AG08395 (cell line): ENCODE data around the gene ERVMER34-1.

Experiments
- DNase-seq: peaks from one replicate; pipeline ENCODE4 v3.0.0; 2012; ENCODE audit warnings: mixed read lengths, low spot score

ERVMER34-1 gene

GRCh38 chr4:52721968-52722815 is 29.0 kb downstream of the ERVMER34-1 start:
- DNase-seq: peak; percentile 97

DNA sequence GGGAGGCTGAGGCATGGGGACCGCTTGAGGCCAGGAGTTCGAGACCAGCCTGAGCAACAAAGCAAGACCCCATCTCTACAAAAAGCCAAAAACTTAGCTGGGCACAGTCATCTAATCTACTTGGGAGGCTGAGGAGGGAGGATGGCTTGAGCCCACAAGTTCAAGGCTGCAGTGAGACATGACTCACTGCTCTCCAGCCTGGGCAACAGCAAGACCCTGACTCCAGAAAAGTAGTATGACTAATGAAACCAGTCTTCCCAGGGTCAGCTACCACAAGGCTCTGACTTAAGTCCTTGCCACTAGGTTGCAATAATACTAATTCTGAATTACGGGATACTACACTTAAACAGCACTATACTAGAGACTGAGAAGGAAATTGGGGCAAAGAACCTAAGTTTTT is 33.1 kb downstream of the ERVMER34-1 start:
- DNase-seq: no peak

DNA sequence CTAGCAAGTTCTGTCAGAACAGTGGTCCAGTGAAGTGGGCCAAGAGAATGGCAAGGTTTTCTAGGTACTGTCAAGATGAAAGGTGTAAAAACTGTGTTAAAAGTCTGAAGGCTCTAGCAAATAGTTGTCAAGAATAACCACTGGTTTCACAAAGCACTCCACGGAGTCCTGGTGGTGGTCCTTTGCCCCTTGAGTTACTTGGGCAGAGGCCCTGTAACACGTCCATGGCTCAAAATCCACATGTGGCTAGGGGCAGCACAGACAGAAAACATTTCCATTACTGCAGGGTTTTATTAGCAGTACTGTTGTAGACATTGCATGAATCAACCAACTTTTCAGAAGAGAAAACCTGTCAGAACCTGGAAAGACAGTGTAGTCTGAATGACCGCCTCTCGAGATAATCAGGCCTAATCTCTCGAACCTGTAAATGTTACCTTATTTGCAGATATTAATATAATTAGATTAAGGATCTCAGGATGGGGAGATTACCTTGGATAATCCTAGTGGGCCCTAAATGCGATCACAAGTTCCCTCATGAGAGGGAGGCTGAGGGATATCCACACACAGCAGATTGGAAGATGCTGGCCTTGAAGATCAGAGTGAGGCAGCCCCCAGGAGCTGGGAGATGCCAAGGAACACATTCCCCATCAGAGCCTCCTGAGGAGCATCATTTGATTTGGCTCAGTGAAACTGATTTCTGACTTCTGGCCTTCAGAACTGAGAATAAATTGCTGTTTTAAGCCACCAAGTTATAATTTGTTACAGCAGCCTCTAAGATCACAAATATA is 34.7 kb downstream of the ERVMER34-1 start:
- DNase-seq: no peak

GRCh38 chr4:52715914-52716313 is 35.3 kb downstream of the ERVMER34-1 start:
- DNase-seq: no peak

- no peak for DNase-seq
Measured at GRCh38 chr4:52715255-52715897, 35.8 kb downstream of the ERVMER34-1 start.

DNA sequence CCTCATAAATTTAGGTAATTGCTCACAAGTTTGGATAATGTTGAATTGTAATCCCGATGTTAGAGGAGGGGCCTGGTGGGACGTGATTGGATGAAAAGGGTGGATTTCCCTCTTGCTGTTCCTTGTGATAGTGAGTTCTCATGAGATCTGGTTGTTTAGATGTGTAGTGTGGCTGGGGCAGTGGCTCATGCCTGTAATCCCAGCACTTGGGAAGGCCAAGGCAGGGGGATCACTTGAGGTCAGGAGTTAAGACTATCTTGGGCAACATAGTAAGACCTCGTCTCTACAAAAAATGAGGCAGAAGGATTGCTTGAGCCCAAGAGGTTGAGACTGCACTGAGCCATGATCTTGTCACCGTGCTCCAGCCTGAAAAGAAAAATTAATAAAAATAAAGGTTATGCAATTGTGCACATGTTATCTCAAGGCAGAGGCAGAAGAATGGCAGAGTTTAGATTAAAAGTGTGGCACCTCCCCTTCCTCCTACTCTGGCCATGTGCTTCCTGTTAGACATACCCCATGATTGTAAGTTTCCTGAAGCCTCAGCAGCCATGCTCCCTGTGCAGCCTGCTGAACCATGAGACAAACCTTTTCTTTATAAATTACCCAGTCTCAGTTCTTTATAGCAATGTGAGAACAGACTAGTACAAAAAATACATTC is 36.5 kb downstream of the ERVMER34-1 start:
- DNase-seq: no peak

- DNase-seq: no peak
Measured at GRCh38 chr4:52713456-52713937, 37.7 kb downstream of the ERVMER34-1 start.

GRCh38 chr4:52712251-52713130 is 38.7 kb downstream of the ERVMER34-1 start:
- peak; percentile 98 for DNase-seq

DNA sequence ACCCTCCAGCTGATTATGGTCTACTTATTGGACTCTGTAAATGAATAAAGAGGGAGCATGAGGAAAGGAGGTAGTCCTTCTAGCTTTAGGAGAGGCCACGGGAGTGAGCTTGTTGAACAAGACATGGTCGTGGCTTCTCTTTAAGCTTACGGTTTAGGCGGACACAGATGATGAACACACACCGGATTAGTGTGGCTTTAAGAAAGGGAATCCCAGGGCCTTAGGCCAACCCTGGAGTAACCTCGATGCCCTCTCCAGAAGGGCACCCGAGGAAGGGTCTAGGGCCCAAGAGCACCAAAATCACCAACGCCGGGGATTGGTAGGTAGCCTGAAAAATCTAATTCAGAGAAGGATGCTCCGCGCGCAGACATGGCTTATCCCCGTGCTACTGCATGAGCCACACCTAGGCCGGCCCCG is 39.4 kb downstream of the ERVMER34-1 start:
- no peak for DNase-seq

DNA sequence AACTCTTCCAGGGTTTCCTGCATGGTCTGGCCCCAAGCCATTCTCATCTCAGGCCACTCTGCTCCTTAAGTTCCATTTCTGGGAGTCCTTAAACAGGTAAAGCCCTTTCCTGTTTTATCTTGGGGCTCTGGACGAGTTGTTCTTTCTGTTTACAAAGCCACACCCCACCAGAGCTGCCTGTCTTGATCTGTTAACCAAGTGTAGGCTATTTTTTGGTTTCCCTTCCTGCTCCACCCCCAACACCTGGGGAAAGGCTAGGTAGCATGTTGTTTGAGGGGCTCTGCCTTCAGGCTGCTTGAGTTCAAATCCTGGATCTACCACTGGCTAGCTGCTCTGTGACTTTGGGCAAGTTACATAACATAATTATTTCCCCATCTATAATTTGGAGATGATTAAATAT is 40.0 kb downstream of the ERVMER34-1 start:
- DNase-seq: no peak

DNA sequence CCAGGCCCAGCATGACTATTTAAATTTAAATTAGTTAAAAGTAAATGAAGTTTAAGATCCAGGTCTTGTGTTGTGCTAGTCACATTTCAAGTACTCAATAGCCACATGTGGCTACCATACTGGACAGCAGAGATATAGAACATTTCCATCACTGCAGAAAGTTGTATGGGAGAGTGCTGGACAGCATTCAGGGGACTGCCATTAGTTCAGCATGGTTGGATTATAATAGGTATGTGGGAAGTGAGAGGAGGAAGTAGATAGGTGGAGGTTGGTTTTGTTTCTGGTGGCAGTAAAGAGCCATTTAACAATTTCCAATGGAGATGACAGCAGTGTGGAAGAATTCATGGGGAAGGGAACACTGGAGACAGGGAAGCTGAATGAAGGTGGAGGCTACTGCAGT is 42.1 kb downstream of the ERVMER34-1 start:
- DNase-seq: no peak

GRCh38 chr4:52704661-52705060 is 46.6 kb downstream of the ERVMER34-1 start:
- DNase-seq: no peak

DNA sequence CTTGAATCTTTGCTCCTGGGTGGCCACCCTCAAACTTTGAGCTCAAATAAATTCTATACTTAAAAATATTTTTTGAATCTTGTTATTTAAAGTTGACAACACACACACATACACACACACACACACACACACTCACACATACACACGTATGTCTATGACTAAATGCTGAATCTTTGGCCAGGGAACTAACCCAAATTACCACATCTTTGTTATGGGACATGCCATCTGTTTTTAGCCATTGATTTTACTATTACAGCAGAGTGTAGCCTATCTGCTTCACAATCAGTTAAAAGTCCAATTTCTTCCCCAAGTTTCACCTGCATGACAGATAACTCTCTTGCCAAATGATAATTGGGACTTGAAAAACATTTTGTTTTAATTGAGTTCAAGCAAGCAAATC is 47.1 kb downstream of the ERVMER34-1 start:
- peak; percentile 13 for DNase-seq

DNA sequence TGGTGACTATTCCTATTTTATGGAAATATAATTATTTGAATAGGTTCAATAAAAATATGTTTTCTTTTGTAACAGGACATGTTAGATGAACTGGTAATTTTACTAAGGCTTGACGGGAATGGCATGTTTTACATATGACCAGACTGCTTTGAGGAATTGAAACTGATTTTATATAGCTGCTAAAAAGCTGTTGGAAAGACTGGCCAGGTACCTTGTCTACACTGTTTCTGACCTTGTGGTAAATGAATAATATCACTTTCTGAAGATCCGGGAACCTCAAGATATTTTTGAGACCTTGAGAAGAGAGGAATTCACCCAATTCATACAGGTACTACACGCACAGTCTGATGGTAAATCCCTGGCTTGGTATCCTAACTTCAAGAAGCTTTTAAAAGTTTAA is 50.0 kb downstream of the ERVMER34-1 start:
- no peak for DNase-seq

GRCh38 chr4:52694936-52695335 is 56.3 kb downstream of the ERVMER34-1 start:
- no peak for DNase-seq

GRCh38 chr4:52693492-52693891 is 57.7 kb downstream of the ERVMER34-1 start:
- no peak for DNase-seq
